LNCAP (cell line): ENCODE data around the gene FSIP1.

Source experiments
- CTCF ChIP-seq: fragments of 450-650 bp; IDR thresholded peaks from 2 replicates; pipeline ENCODE4 v1.5.1; 2017; ENCODE audit warnings: mild to moderate bottlenecking

FSIP1 gene

DNA sequence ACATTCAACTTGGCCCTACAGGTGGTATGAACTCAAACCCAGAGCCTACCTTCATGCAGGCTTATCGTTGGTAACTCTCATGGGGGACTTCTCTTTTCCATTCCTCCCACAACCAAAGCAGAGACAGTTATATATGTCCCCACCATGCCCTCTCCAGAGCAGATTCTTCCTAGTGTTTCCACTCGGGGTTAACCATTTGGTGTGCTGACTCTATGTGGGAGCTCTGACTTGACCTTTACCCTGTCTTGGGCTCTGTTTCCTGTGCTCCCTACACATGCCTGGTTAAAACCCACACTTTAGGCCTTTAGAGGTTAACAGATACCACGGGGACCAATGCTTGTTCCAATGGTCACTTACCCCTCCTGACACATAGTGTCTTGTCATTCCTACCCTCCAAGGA lies 80.7 kb downstream of the FSIP1 start:
- no peak for TF ChIP-seq CTCF

DNA sequence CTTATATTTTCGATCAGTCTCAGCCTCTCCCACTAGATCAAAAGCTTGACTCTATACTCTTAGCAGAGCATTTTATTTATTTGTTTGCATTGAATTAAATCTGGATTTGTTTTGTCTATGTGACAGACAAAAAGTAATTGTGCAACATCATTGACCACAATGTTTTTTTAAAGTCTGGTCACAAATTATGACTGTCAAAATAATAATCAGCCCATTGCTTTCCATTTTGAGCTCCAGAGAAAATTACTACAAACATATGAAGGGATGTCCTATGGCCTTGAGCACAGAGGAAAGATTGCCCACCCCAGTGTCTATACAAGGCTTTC lies 82.3 kb downstream of the FSIP1 start:
- TF ChIP-seq CTCF, result no peak

- TF ChIP-seq CTCF, result no peak
These were observed 82.9 kb downstream of the FSIP1 start for GRCh38 chr15:39699516-39700374.

- no peak for TF ChIP-seq CTCF
These were observed 83.9 kb downstream of the FSIP1 start for GRCh38 chr15:39698444-39699390.

GRCh38 chr15:39697509-39697908 lies 85.1 kb downstream of the FSIP1 start:
- TF ChIP-seq CTCF, result no peak

DNA sequence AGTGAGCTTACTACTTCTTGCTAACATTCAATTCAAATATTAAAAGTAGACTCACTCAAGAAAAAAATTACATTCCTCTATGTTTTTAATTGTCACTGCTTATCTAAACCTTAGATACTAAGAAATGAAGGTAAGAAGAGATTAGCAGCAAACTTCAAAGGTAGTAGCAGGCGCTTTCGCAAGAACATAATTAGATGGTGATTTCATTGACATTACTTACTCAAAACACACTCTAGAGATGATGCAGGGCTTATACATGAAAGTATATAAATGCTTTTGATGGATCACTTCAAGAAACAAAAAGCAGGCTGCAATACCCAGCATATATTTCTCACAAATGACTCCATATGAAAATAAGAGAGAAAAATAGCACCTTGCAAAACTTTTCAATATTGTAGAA lies 86.8 kb downstream of the FSIP1 start:
- TF ChIP-seq CTCF, result no peak

DNA sequence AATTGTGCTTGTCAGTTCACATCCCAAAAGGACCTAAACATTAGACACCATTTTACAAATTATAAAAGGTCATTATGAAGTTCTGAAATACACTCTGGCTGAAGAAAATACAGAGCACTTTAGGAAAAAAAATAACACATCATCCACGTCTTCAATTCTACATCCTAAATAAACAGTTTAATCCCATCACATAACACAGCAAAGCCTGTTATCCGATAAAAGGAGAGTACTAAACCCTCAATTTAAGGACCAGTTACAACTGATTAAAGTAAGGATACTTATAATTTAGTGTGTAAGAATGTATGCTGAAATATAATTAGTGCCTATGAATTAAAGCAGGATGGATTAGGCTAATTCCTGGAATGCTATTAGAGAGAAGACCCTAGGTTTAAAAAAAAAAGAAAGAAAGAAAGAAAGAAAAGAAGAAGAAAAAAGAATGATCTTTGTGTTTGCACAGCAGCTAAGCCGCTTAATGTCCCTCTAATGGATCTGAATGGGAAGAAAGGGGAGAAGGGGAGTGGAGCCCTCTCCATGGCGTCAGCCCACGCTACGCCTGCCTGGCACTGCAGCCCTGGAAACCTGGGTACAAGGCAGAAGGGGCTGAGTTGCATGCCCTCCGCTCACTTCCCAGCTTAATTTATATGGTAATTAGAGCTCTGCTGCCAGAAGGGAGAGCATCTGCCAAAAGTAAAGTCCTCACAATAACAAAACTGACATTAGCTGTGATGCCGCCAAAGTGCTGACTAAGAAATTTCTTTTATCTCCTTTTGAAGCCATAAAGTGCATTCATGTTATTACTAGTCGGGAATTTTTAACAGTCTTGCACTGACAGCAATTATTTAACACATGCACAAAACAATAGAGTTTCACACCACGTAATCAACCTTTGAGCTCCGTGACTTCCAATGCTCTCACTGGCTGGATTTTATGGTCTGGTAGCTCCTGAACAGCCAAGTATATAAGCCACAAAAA lies 90.0 kb downstream of the FSIP1 start:
- TF ChIP-seq CTCF, result no peak
